Gastroesophageal sphincter (tissue), 3 donors: ENCODE results near the gene SST.

Source experiments
- EP300 ChIP-seq: sonication (generic); formaldehyde crosslinking; IDR thresholded peaks from one replicate; pipeline ENCODE4 v1.6.1; 2017; ENCODE audit warnings: antibody characterized with exemption, mild to moderate bottlenecking
- POLR2A ChIP-seq, 2 donors: fragments of 450-650 bp; IDR thresholded peaks; one replicate each; pipeline ENCODE4 v1.6.1; 2017; ENCODE audit warnings: antibody characterized with exemption in 2 of 2, mild to moderate bottlenecking in 2 of 2, moderate library complexity in 1 of 2
- POLR2AphosphoS5 ChIP-seq: sonication (generic); formaldehyde crosslinking; IDR thresholded peaks from one replicate; pipeline ENCODE4 v1.6.1; 2017; ENCODE audit warnings: antibody characterized with exemption
- TF ChIP-seq, protein P1 (sequence below), 4 experiments: fragments of 200-600 bp in 2 of 4; fragments of 450-650 bp in 2 of 4; sonication (generic) in 1 of 4; IDR thresholded peaks; one replicate each; pipeline ENCODE4 v1.5.1; 2017 to 2019; ENCODE audit warnings: antibody characterized with exemption in 4 of 4, mild to moderate bottlenecking in 2 of 4, moderate library complexity in 2 of 4

GRCh38 chr3:187628169-187628568, 42.0 kb downstream of the SST start:
- TF ChIP-seq, protein P1, sequence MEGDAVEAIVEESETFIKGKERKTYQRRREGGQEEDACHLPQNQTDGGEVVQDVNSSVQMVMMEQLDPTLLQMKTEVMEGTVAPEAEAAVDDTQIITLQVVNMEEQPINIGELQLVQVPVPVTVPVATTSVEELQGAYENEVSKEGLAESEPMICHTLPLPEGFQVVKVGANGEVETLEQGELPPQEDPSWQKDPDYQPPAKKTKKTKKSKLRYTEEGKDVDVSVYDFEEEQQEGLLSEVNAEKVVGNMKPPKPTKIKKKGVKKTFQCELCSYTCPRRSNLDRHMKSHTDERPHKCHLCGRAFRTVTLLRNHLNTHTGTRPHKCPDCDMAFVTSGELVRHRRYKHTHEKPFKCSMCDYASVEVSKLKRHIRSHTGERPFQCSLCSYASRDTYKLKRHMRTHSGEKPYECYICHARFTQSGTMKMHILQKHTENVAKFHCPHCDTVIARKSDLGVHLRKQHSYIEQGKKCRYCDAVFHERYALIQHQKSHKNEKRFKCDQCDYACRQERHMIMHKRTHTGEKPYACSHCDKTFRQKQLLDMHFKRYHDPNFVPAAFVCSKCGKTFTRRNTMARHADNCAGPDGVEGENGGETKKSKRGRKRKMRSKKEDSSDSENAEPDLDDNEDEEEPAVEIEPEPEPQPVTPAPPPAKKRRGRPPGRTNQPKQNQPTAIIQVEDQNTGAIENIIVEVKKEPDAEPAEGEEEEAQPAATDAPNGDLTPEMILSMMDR (IDR thresholded peaks at IDR 0.05), result no peak
- TF ChIP-seq POLR2A (IDR thresholded peaks at IDR 0.05) (no peak), EP300 (no peak), POLR2AphosphoS5 (no peak)
